Fibroblast of villous mesenchyme (primary cell): ENCODE data around the gene SH2D7. TPM values are rescaled to one million over a fixed set of nuclear protein-coding genes. Genes with fewer than 3 reads are reported as not detected.
"Not testable (repeated sequence)": the region's sequence is repeated elsewhere in the genome, so short reads cannot be mapped to it uniquely, and the experiment has no call there.

Experiments
- DNase-seq: peaks from one replicate; pipeline ENCODE4 v3.0.0-alpha.2; 2010; ENCODE audit warnings: low read depth
- H3K4me3 ChIP-seq: 2 replicates; pipeline ENCODE4 v1.5.1; 2011; ENCODE audit warnings: low read depth, mild to moderate bottlenecking, low read length
- CTCF ChIP-seq: IDR thresholded peaks from 2 replicates; pipeline ENCODE4 v1.5.1; 2012; ENCODE audit warnings: low read depth, mild to moderate bottlenecking, low read length; ENCODE audit not compliant: insufficient read depth
- small RNA-seq: library from RNA; depleted of rRNA; stranded (forward); fragments of <200 nt; gene quantifications from one replicate; pipeline ENCODE3, GENCODE V24; 2012
- total RNA-seq: library from RNA; depleted of rRNA; stranded (reverse); fragments of >200 nt; gene quantifications from 2 replicates; pipeline ENCODE4 v1.2.3, GENCODE V29; 2012

SH2D7 gene
- total RNA-seq, 1 donor = not detected

- TF ChIP-seq CTCF = no peak
- peak overlapping the region; percentile 74 for H3K4me3 ChIP-seq
- DNase-seq = peak; percentile 53
Observed at GRCh38 chr15:78148392-78149067, 56.2 kb downstream of the SH2D7 start.

DNA sequence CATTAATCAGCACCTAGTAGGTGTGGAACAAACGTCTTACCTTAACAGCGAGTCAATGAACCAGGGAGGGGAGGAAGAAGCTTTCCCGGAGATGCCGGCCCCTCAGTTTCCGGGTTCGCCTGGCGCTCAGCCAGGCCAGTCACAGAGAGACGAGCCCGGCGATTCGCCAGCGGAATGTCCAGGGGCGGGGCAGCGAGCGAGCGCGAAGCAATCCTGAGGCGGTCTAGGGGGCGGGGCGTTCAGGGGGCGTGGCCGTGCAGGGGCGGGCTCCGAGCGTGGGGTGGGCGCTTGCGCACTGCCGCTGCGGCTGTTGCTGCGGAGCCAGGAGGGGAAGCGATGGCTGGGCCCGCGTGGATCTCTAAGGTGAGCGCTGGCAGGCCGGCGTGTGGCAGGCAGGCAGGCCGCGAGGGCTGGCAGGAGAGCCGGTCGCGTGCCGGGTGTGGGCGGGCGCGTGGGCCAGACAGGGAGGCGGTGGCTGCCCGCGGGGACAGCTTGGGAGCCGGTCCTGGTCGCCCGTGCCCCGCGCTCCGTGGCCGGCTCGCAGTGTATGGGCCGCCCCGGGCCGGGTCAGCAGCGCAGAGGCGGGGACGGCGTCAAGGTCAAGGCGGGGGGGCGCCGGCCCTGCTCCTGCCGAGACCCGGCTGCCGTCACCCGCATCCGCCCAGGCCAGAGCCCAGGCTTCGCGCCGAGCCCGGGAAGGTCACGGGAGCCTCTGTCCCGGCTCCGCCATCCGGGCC, 56.9 kb downstream of the SH2D7 start, which contains the start of gene IDH3A:
Gene IDH3A, plus strand, starts transcription at position 295 of the 737 bp plus-strand sequence. Its CDS starts 42 bp downstream, at position 337.
- H3K4me3 ChIP-seq = peak within 1 kb of the TSS; percentile 74
- no peak for TF ChIP-seq CTCF
- peak; percentile 96 for DNase-seq

- H3K4me3 ChIP-seq = peak overlapping the region; percentile 74
- peak; percentile 17 for DNase-seq
- TF ChIP-seq CTCF = no peak
Observed at GRCh38 chr15:78149805-78150751, 57.7 kb downstream of the SH2D7 start.

DNA sequence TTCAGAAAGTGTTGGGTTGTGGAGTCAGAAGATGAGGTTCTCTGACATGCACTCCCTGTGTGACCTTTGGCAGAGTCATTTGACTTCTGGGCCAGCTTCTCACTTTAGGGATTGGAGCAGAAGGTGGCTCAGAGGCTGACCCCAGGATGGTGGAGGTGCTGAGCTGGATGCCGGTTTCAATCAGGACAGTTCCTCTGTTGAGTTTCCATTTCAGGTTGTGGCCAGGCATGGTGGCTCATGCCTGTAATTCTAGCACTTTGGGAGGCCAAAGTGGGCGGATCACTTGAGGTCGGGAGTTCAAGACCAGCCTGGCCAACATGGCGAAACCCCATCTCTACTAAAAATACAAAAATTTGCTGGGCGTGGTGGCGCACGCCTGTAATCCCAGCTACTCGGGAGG, 58.7 kb downstream of the SH2D7 start:
- not testable (repeated sequence) for DNase-seq

More for the DNA sequence above, 58.7 kb downstream of the SH2D7 start:
- H3K4me3 ChIP-seq = not testable (repeated sequence)

Small RNAs within 50 kb of the gene (small RNA-seq; reads per million reads assigned to genes)
- not detected for gene RF00092

Other genes with a start within 250 kb of the SH2D7 start
- gene TBC1D2B, start 14.8 kb upstream of the SH2D7 start, total RNA-seq = 32.5 and 52.2 TPM in 2 replicates
- 4.8 and 11.7 TPM in 2 replicates for gene CIB2, start 38.9 kb downstream of the SH2D7 start, total RNA-seq
- gene IDH3A, start 56.8 kb downstream of the SH2D7 start, total RNA-seq = 25.4 and 43.6 TPM in 2 replicates
- under 0.01 TPM in 1 of 2 replicates, not detected in the other for gene ACSBG1, start 142.0 kb downstream of the SH2D7 start, total RNA-seq
- gene DNAJA4, start 172.0 kb downstream of the SH2D7 start, total RNA-seq = 2.6 and 4.3 TPM in 2 replicates
- 59.6 and 72.1 TPM in 2 replicates for gene SKIC8, start 207.0 kb downstream of the SH2D7 start, total RNA-seq
- not detected in 2 replicates for gene CRABP1, start 247.8 kb downstream of the SH2D7 start, total RNA-seq